Stimulated activated CD4-positive, alpha-beta T cell treated with anti-CD3 and anti-CD28 coated beads, Interleukin-4, amount 100 ng/mL, for 4 hours (primary cell): ENCODE measurements around the gene GAPDHS.

Source experiments
- DNase-seq, 2 experiments: peaks; one replicate each; pipeline ENCODE4 v3.0.0-alpha.2; 2020

The GAPDHS gene

GRCh38 chr19:35533201-35533821 is at the start of gene GAPDHS:
TSS of gene GAPDHS (plus strand) at chr19:35533456. CDS start at chr19:35533528, 72 bp downstream.
- no peak for DNase-seq

- DNase-seq = no peak
Measured at GRCh38 chr19:35484252-35485036, 48.8 kb upstream of the GAPDHS start.

- no peak for DNase-seq
Measured at GRCh38 chr19:35486268-35486708, 47.0 kb upstream of the GAPDHS start.

- DNase-seq = no peak
Measured at GRCh38 chr19:35487656-35488182, 45.5 kb upstream of the GAPDHS start.

GRCh38 chr19:35488677-35489076 is 44.6 kb upstream of the GAPDHS start:
- no peak for DNase-seq

- no peak for DNase-seq
Measured at GRCh38 chr19:35490364-35490763, 42.9 kb upstream of the GAPDHS start, which contains the start of gene KRTDAP. TSS of gene KRTDAP (minus strand) at chr19:35490464. CDS start at chr19:35490442, 22 bp downstream.

- DNase-seq = no peak
Measured at GRCh38 chr19:35491836-35492360, 41.4 kb upstream of the GAPDHS start.

GRCh38 chr19:35493971-35494370 is 39.3 kb upstream of the GAPDHS start:
- DNase-seq = no peak

GRCh38 chr19:35495107-35496064 is 37.9 kb upstream of the GAPDHS start:
- peak; percentile 81 to 92 for DNase-seq

GRCh38 chr19:35497406-35497805 is 35.9 kb upstream of the GAPDHS start:
- no peak for DNase-seq

- DNase-seq = no peak
Measured at GRCh38 chr19:35498220-35498619, 35.0 kb upstream of the GAPDHS start.

- DNase-seq = no peak
Measured at GRCh38 chr19:35498984-35499527, 34.2 kb upstream of the GAPDHS start.

GRCh38 chr19:35500611-35501010 is 32.6 kb upstream of the GAPDHS start:
- no peak for DNase-seq

GRCh38 chr19:35501684-35502083 is 31.6 kb upstream of the GAPDHS start:
- DNase-seq = no peak

- DNase-seq = no peak
Measured at GRCh38 chr19:35502751-35503150, 30.5 kb upstream of the GAPDHS start.

- no peak for DNase-seq
Measured at GRCh38 chr19:35506011-35506410, 27.2 kb upstream of the GAPDHS start.

GRCh38 chr19:35507561-35507960 is 25.7 kb upstream of the GAPDHS start:
- DNase-seq = no peak

GRCh38 chr19:35508129-35508528 is 25.1 kb upstream of the GAPDHS start:
- DNase-seq = no peak

- peak in 1 of 2 experiments; percentile 32 for DNase-seq
Measured at GRCh38 chr19:35509018-35509652, 24.1 kb upstream of the GAPDHS start.

- DNase-seq = peak; percentile 57 to 79
Measured at GRCh38 chr19:35509861-35510625, 23.2 kb upstream of the GAPDHS start.

- DNase-seq = no peak
Measured at GRCh38 chr19:35510626-35510964, 22.7 kb upstream of the GAPDHS start.
